GM21447 (cell line): ENCODE results near the gene TNFAIP6.
"Not testable (repeated sequence)": the region's sequence is repeated elsewhere in the genome, so short reads cannot be mapped to it uniquely, and the experiment has no call there.

Experiments used
- ATAC-seq: cut with Tn5 transposase; IDR thresholded peaks from one replicate; pipeline ENCODE4 v1.9.1; 2021; ENCODE audit not compliant: unreplicated experiment

The TNFAIP6 gene

GRCh38 chr2:151410485-151410834, 53.1 kb downstream of the TNFAIP6 start:
- ATAC-seq: peak; percentile 35

GRCh38 chr2:151417650-151418049, 60.3 kb downstream of the TNFAIP6 start:
- ATAC-seq: no peak

GRCh38 chr2:151421681-151422080, 64.3 kb downstream of the TNFAIP6 start:
- not testable (repeated sequence) for ATAC-seq

GRCh38 chr2:151422917-151423439, 65.6 kb downstream of the TNFAIP6 start:
- ATAC-seq: peak; percentile 81

GRCh38 chr2:151423760-151424159, 66.4 kb downstream of the TNFAIP6 start:
- ATAC-seq: no peak
